Activated CD4-positive, alpha-beta T cell treated with anti-CD3 and anti-CD28 coated beads, Interleukin-2, amount 10 ng/mL, durations not matched to agents 7 days and 5 days (primary cell): Measurements from ENCODE around the gene ZFYVE9. TPM values are rescaled to one million over a fixed set of nuclear protein-coding genes. Genes with fewer than 3 reads are reported as not detected.

ENCODE experiments used
- CTCF ChIA-PET: fragments of 350-600 bp; sonication (Branson Sonifier 250); formaldehyde crosslinking; loops from one replicate; lab custom pipeline; 2021; ENCODE audit warnings: antibody characterized with exemption; lab: Charles Lee
- POLR2A ChIA-PET: fragments of 350-600 bp; sonication (Branson Sonifier 250); formaldehyde crosslinking; loops from one replicate; lab custom pipeline; 2021; ENCODE audit warnings: antibody characterized with exemption; lab: Charles Lee
- DNase-seq: peaks from one replicate; pipeline ENCODE4 v3.0.0-alpha.2; 2020
- H3K27ac Mint-ChIP-seq: one replicate; pipeline ENCODE4 v1.8.0; 2021; ENCODE audit warnings: mild to moderate bottlenecking, moderate library complexity, mixed read lengths
- H3K27me3 Mint-ChIP-seq: one replicate; pipeline ENCODE4 v1.8.0; 2021; ENCODE audit warnings: mixed read lengths
- H3K36me3 Mint-ChIP-seq: one replicate; pipeline ENCODE4 v1.8.0; 2021; ENCODE audit warnings: low read depth, mixed read lengths
- H3K4me1 Mint-ChIP-seq: one replicate; pipeline ENCODE4 v1.8.0; 2021; ENCODE audit warnings: mixed read lengths
- H3K4me3 Mint-ChIP-seq: one replicate; pipeline ENCODE4 v1.8.0; 2021; ENCODE audit warnings: mild to moderate bottlenecking, moderate library complexity, mixed read lengths
- H3K9me3 Mint-ChIP-seq: one replicate; pipeline ENCODE4 v1.8.0; 2021; ENCODE audit warnings: mixed read lengths
- total RNA-seq, 2 experiments: library from RNA; stranded (reverse); gene quantifications; one replicate each; pipeline ENCODE4 v1.2.3, GENCODE V29; 2021

Gene ZFYVE9
- total RNA-seq, 2 experiments from 2014 or later = 1.5 to 1.6 TPM

DNA sequence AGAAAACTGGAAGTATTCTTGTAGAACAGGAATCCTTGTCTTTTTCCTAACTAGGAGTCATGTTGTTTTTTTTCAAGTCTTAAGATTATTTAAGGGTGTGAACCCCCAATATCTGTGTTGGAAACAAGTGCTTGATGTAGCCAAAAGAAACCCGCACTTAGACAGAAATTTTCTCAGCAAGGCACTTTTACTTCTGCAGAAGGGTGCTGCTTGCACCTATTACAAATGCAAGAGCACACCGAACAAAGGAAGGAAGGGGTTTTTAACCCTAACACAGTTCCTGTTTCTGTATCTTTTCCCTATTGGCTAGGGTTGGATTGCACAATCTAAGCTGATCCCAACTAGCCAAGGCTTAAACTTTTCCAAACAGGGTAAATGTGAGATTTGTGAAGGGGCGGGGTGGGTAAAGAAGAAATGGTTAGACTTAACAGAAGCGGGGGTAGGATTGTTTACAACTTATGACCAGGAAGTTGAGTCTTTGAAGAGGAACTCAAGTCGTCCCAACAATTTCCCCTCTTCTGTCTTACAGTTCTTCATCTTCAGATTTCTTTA is 75.1 kb downstream of the ZFYVE9 start:
- POLR2A ChIA-PET = no interaction called here
- CTCF ChIA-PET = no interaction called here
- H3K36me3 Mint-ChIP-seq = peaks cover 16% of the 10 kb centered on the region

DNA sequence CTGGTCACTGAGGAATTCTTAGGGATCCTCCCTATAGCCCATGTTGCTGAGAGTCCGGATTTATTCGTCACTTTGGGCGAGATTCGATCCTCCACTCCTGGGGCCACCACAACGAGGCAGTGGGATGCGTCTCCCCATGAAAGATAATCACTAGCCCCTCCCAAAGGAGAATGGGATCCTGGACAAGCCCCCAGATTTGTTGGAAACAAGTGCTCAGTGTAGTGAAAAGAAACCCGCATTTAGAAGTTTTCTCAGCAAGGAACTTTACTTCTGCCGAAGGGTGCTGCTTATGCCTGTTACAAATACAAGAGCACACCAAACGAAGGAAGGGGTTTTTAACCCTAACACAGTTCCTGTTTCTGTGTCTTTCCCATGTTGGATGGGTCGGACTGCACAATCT is 83.3 kb downstream of the ZFYVE9 start:
- H3K4me3 Mint-ChIP-seq = no peak overlapping the region
- H3K27ac Mint-ChIP-seq = no peak overlapping the region
- POLR2A ChIA-PET = no interaction called here
- no peaks in the 10 kb centered on the region for H3K36me3 Mint-ChIP-seq
- DNase-seq = no peak
- no peaks in the 10 kb centered on the region for H3K27me3 Mint-ChIP-seq
- CTCF ChIA-PET = no interaction called here
- H3K4me1 Mint-ChIP-seq = no peaks in the 10 kb centered on the region
- H3K9me3 Mint-ChIP-seq = peaks cover 26% of the 10 kb centered on the region

More for the DNA sequence above, 75.1 kb downstream of the ZFYVE9 start:
- Mint-ChIP-seq H3K27ac (no peak overlapping the region), H3K9me3 (peaks cover 29% of the 10 kb centered on the region), H3K4me3 (no peak overlapping the region), H3K27me3 (no peaks in the 10 kb centered on the region), H3K4me1 (no peaks in the 10 kb centered on the region)
- no peak for DNase-seq

DNA sequence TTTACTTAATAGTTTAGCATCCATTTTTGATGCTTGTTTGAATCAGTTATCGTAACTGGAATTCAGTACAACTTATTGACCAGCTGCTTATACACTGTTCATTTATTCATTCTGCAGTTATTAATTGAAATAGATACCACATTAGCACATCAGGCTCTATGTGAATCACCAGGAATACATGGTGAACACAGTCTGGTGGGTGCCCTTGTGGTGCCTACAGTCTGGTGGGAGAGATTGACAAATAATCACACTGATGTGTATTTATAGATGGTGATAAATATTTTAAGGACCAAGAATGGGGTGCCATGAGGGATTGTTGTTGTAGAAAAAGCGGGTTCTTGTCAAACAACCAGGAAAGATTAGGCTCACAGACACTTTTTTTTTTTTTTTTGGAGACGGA is 87.6 kb downstream of the ZFYVE9 start:
- Mint-ChIP-seq H3K4me3 (no peak overlapping the region), H3K36me3 (no peaks in the 10 kb centered on the region), H3K27me3 (no peaks in the 10 kb centered on the region), H3K4me1 (no peaks in the 10 kb centered on the region), H3K9me3 (peaks cover 14% of the 10 kb centered on the region), H3K27ac (no peak overlapping the region)
- ChIA-PET POLR2A (no interaction called here), CTCF (no interaction called here)
- DNase-seq = no peak

- no peak overlapping the region for H3K4me3 Mint-ChIP-seq
- H3K27ac Mint-ChIP-seq = no peak overlapping the region
Observed at GRCh38 chr1:52233463-52233862, 91.6 kb downstream of the ZFYVE9 start.

DNA sequence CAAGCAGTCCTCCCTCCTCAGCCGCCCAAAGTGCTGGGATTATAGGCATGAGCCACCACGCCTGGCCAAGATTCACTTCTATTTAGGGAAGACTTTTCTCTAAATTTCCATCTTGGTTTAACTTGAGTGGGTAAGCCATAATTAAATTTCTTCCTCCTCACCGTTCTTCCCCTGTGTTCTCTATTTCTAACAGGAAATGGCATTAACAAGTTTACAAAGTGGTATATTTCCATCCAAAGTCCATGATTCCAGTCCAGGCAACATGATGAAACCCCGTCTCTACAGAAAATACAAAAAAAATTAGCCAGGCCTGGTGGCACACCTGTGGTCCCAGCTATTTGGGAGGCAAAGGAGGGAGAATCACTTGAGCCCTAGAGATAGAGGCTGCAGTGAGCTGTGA is 92.1 kb downstream of the ZFYVE9 start:
- Mint-ChIP-seq H3K4me1 (no peaks in the 10 kb centered on the region), H3K27ac (no peak overlapping the region), H3K9me3 (no peaks in the 10 kb centered on the region), H3K36me3 (no peaks in the 10 kb centered on the region), H3K4me3 (no peak overlapping the region), H3K27me3 (no peaks in the 10 kb centered on the region)
- ChIA-PET POLR2A (no interaction called here), CTCF (no interaction called here)
- no peak for DNase-seq

More at GRCh38 chr1:52233463-52233862, 91.6 kb downstream of the ZFYVE9 start:
- H3K27me3 Mint-ChIP-seq = no peaks in the 10 kb centered on the region
- no peaks in the 10 kb centered on the region for H3K9me3 Mint-ChIP-seq
- H3K4me1 Mint-ChIP-seq = no peaks in the 10 kb centered on the region
- ChIA-PET CTCF (interaction anchor here (1.2 kb wide), 1 partner anchor 15 kb away, joined by 3 read pairs; no protein-coding TSS in a partner anchor), POLR2A (no interaction called here)
- no peak for DNase-seq
- no peaks in the 10 kb centered on the region for H3K36me3 Mint-ChIP-seq

DNA sequence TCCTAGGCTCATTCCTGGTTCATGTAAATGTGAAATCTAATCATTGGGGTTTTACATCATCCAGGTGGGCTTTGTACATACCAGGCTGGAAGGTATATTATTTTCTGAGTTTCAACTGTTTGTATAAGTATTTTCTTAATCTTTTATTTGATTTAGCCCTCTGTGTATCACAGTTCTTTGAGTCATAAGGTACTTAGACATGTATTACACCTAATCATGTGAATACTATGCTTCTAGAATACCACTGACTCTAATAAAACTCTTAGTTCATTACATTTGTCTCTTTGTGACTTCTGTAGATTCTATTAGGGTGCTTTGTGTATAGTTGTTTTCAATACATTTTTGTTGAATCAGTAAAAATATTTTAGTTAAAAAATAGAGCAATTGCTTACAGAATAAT is 92.8 kb downstream of the ZFYVE9 start:
- Mint-ChIP-seq H3K4me3 (no peak overlapping the region), H3K36me3 (no peaks in the 10 kb centered on the region), H3K4me1 (no peaks in the 10 kb centered on the region), H3K27ac (no peak overlapping the region), H3K9me3 (no peaks in the 10 kb centered on the region), H3K27me3 (no peaks in the 10 kb centered on the region)
- no peak for DNase-seq
- ChIA-PET POLR2A (no interaction called here), CTCF (interaction anchor here (0.9 kb wide), 1 partner anchor 68 kb away, joined by 3 read pairs; no protein-coding TSS in a partner anchor)

DNA sequence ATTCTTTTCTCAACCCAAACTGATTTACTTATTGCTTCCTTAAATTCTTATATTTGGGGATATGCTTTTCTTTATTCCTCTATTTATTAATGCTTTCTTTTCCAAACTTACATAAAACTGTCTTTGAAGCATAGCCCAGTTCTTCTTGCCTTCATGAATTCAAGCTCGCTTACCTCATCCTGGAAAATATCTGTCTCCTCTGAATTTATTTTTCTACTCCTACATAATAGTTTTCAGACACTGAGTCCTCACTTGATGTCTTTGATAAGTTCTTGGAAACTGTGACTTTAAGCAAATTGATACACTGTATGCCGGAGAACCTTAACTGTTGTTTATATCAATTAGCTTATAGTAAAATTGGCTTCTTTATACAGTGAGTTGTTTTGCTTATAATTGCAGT is 93.8 kb downstream of the ZFYVE9 start:
- H3K27me3 Mint-ChIP-seq = no peaks in the 10 kb centered on the region
- ChIA-PET POLR2A (no interaction called here), CTCF (no interaction called here)
- no peak overlapping the region for H3K27ac Mint-ChIP-seq
- H3K36me3 Mint-ChIP-seq = peaks cover 2% of the 10 kb centered on the region
- no peak overlapping the region for H3K4me3 Mint-ChIP-seq
- no peaks in the 10 kb centered on the region for H3K4me1 Mint-ChIP-seq
- no peak for DNase-seq
- H3K9me3 Mint-ChIP-seq = no peaks in the 10 kb centered on the region

GRCh38 chr1:52237430-52237829 is 95.5 kb downstream of the ZFYVE9 start:
- H3K36me3 Mint-ChIP-seq = peaks cover 2% of the 10 kb centered on the region
- no peak for DNase-seq
- H3K27me3 Mint-ChIP-seq = no peaks in the 10 kb centered on the region
- no peaks in the 10 kb centered on the region for H3K9me3 Mint-ChIP-seq
- H3K4me3 Mint-ChIP-seq = no peak overlapping the region
- no peaks in the 10 kb centered on the region for H3K4me1 Mint-ChIP-seq
- POLR2A ChIA-PET = no interaction called here
- no peak overlapping the region for H3K27ac Mint-ChIP-seq
- CTCF ChIA-PET = no interaction called here

DNA sequence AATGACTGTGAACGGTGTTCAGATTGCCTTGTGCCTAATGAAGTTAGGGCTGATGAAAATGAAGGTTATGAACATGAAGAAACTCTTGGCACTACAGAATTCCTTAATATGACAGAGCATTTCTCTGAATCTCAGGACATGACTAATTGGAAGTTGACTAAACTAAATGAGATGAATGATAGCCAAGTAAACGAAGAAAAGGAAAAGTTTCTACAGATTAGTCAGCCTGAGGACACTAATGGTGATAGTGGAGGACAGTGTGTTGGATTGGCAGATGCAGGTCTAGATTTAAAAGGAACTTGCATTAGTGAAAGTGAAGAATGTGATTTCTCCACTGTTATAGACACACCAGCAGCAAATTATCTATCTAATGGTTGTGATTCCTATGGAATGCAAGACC is 96.6 kb downstream of the ZFYVE9 start:
- Mint-ChIP-seq H3K27ac (no peak overlapping the region), H3K27me3 (no peaks in the 10 kb centered on the region), H3K4me3 (no peak overlapping the region), H3K4me1 (no peaks in the 10 kb centered on the region), H3K36me3 (peaks cover 2% of the 10 kb centered on the region), H3K9me3 (no peaks in the 10 kb centered on the region)
- no peak for DNase-seq
- CTCF ChIA-PET = no interaction called here
- POLR2A ChIA-PET = no interaction called here

DNA sequence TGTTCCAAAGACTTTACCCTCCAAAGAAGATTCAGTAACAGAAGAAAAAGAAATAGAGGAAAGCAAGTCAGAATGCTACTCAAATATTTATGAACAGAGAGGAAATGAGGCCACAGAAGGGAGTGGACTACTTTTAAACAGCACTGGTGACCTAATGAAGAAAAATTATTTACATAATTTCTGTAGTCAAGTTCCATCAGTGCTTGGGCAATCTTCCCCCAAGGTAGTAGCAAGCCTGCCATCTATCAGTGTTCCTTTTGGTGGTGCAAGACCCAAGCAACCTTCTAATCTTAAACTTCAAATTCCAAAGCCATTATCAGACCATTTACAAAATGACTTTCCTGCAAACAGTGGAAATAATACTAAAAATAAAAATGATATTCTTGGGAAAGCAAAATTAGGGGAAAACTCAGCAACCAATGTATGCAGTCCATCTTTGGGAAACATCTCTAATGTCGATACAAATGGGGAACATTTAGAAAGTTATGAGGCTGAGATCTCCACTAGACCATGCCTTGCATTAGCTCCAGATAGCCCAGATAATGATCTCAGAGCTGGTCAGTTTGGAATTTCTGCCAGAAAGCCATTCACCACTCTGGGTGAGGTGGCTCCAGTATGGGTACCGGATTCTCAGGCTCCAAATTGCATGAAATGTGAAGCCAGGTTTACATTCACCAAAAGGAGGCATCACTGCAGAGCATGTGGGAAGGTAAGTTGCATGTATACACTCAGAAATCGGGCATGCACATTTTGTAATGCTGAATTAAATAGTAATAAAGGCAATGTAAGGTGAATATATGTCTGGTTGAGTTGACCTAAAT is 97.2 kb downstream of the ZFYVE9 start:
- CTCF ChIA-PET = no interaction called here
- Mint-ChIP-seq H3K4me3 (no peak overlapping the region), H3K9me3 (no peaks in the 10 kb centered on the region), H3K27ac (no peak overlapping the region), H3K4me1 (no peaks in the 10 kb centered on the region), H3K27me3 (no peaks in the 10 kb centered on the region), H3K36me3 (peaks cover 2% of the 10 kb centered on the region)
- no peak for DNase-seq
- POLR2A ChIA-PET = no interaction called here

GRCh38 chr1:52239708-52240001 is 97.8 kb downstream of the ZFYVE9 start:
- Mint-ChIP-seq H3K27ac (no peak overlapping the region), H3K36me3 (peaks cover 2% of the 10 kb centered on the region), H3K4me3 (no peak overlapping the region), H3K27me3 (no peaks in the 10 kb centered on the region), H3K9me3 (no peaks in the 10 kb centered on the region), H3K4me1 (no peaks in the 10 kb centered on the region)
- POLR2A ChIA-PET = no interaction called here
- CTCF ChIA-PET = no interaction called here
- no peak for DNase-seq

- H3K27me3 Mint-ChIP-seq = no peaks in the 10 kb centered on the region
- no peak for DNase-seq
- H3K4me1 Mint-ChIP-seq = no peaks in the 10 kb centered on the region
- no peak overlapping the region for H3K4me3 Mint-ChIP-seq
- ChIA-PET POLR2A (interaction anchor here (0.6 to 0.7 kb wide), 2 partner anchors 57 to 248 kb away, joined by 3 to 6 read pairs; no protein-coding TSS in a partner anchor), CTCF (no interaction called here)
- no peaks in the 10 kb centered on the region for H3K9me3 Mint-ChIP-seq
- H3K27ac Mint-ChIP-seq = no peak overlapping the region
- H3K36me3 Mint-ChIP-seq = peaks cover 2% of the 10 kb centered on the region
Observed at GRCh38 chr1:52240592-52241210, 98.8 kb downstream of the ZFYVE9 start.

DNA sequence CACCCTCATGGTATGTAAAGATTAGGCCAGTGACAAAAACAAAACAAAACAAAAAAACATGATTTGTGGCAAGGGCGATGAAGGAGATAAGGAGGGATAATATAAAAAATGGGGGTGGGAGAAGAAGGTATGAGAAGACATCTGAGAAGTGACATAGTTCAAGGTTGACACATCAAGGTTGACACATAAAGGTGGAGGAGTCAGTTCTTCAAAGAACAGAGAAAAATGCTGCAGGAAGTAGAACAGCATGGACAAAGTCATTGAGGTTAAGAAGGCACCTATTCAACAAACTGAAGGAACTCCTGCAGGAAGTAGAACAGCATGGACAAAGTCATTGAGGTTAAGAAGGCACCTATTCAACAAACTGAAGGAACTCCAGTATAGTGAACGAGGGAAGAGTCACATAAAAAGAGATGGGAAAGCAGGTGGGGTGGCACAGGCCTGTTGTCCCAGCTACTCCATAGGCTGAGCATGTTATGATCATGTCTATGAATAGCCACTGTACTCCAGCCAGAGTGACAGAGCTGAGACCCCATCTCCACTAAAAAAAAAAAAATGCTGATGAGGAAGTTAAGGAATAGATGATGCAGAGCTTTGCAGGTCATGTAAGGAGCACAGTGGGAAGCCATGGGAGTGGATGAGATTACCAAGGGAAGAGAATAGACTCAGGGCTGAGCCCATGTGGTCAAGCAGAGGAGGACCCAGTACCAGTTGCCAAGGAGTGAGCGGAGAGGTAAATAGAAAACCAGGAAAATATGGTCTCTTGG is 101.5 kb downstream of the ZFYVE9 start:
- Mint-ChIP-seq H3K27ac (no peak overlapping the region), H3K4me3 (no peak overlapping the region), H3K4me1 (no peaks in the 10 kb centered on the region), H3K27me3 (no peaks in the 10 kb centered on the region), H3K36me3 (peaks cover 2% of the 10 kb centered on the region), H3K9me3 (no peaks in the 10 kb centered on the region)
- ChIA-PET CTCF (interaction anchor here (0.6 kb wide), 2 partner anchors 116 to 253 kb away, joined by 3 read pairs; partner anchors contain the start of gene RAB3B), POLR2A (no interaction called here)
- no peak for DNase-seq
